ACHN (cell line): ENCODE results near the gene COLQ.
"Not testable (repeated sequence)": the region's sequence is repeated elsewhere in the genome, so short reads cannot be mapped to it uniquely, and the experiment has no call there.

Source experiments
- DNase-seq: peaks from one replicate; pipeline ENCODE4 v3.0.0-alpha.2; 2015
- in situ Hi-C: cut with HindIII; loops from 2 replicates; pipeline ENCODE4 v1.10.0; 2017; ENCODE audit warnings: low sequenced_read_pairs, low pct_ligation_motif_present, low pct_unique_long_range_greater_than_20kb

The COLQ gene

DNA sequence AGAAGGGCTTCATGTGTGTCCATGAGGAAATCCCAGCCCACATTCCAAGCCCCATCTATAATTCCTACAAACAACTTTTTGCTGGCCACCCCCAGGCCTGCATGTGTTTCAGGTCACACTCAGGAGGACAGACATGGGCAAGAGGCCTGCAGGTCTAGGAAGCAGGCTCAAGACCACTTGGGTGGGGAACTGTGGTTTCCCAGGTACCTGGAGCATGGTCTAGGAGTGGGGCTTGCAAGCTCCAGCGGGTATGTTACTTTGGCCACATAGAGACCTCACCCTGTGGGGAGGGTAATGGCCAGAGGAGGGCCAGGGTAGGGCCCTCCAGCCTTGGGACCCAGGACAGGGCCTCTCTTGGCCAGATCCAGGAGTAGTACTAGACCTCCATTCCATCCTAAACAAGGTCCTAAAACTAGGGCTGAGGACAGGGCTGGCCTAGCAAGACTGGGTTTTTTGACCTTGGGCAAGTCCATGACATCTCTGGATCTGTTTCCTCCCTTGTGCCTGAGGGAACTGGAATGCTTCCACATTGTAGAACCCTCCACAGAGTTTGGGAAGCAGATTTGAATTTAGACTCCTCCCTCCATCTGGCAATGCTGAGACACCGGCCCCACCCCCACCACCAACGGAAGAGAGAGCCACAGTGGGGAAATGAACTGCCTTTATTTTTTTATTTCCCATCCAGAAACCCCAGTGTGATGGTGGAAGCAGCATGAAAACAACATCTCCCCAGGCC, 71.8 kb downstream of the COLQ start:
- in situ Hi-C loops: no loop called here

DNA sequence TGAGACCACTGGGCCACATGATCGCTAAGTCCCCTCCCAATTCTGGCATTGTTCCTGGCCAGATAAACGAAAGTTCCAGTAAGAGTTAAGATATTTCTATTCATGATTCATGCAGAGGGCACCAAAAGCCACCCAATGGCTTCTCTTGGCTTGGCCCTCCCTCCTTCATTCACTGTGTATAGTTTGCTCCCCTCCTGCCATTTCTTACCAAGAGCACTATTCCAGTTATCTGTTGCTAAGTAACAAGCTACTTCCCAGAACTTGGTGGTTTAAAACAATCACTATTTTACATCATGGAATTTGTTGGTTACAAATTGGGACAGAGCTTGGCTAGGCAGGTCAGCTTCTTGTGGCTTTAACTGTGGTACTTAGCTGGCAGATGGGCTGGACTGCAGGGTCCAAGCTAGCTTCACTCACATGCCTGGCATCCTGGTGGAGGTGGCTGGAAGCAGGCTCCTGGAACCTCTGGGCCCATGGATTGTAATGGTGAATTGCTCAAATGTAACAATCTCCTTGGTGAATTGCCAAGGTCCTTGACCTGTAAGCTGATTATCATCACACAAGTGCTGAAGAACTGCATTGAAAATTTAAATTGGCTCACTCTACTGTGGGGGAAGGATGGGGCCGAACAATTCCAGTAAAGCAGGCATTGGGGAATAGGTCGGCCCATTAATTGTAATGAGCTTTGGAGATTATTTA, 77.5 kb downstream of the COLQ start:
- in situ Hi-C loops: no loop called here
- DNase-seq: no peak

More for the DNA sequence above, 71.8 kb downstream of the COLQ start:
- DNase-seq: no peak

GRCh38 chr3:15440891-15441290, 80.6 kb downstream of the COLQ start:
- in situ Hi-C loops: no loop called here
- no peak for DNase-seq

DNA sequence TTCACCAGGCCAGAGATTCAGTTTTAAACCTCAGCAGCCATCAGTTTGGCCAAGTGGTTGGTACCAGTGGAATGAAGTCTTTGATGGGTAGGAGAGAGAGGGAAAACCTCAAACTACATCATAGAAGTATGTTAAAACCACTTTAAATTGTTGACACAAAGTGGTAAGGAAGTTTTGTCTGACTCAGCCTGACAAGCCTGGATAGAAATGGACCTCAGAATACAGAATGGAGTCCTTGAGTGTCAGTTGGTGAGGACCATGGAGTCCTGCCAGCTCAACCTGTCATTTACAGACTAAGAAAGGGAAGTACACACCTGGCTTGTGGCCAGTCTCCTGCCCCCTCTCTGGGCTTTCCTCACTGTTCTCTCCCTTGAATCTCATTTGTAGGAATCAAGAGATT, 82.0 kb downstream of the COLQ start:
- in situ Hi-C loops: no loop called here
- DNase-seq: no peak

DNA sequence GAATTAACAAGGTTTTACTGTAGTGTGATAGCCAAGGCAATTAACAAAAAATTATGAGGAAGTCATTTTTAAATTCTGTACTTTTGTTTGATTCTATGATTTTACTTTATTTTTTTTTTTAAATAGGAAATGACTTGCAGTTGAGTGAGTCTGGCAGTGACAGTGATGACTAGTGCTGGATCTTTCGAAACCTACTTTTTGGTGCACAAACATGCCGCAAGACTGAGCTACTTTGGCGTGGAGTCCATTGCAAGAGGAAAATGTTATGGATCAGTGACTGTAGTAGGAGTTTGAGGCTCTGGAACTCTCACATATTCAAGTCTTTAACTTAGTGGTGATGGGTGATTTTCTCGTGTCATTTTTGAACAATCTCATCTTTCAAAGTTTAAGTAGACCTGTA, 82.5 kb downstream of the COLQ start:
- in situ Hi-C loops: no loop called here
- DNase-seq: no peak

DNA sequence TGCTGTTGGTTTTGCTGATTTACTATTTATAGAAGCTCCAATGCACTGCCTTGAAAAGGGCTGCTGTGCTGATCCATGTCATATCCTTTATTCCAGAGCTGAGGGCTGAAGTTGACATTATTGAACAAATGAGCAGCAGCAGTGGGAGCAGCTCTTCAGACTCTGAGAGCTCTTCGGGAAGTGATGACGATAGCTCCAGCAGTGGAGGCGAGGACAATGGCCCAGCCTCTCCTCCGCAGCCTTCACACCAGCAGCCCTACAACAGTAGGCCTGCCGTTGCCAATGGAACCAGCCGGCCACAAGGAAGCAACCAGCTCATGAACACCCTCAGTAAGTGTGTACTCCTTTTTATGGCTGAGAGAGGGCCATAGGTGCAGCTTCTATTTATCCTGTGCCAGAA, 85.3 kb downstream of the COLQ start:
- in situ Hi-C loops: no loop called here
- DNase-seq: no peak

DNA sequence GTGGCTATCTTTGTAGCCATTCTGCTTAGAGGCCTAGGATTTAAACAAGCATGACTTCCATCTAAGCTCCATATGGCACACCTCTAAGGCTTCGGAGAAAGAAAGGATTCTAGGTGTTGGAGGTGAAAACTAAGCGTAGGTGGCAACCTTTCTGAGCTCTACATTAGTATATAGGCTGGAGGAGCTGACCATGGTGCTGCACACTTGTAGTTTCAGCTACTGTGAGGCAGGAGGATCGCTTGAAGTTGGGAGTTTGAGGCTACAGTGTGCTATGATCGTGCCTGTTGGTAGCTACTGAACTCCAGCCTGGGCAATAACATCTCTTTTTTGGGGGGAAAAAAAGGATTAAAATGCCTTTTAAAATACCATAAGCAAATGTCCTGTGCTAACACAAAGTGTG, 86.8 kb downstream of the COLQ start:
- in situ Hi-C loops: no loop called here
- DNase-seq: no peak

GRCh38 chr3:15433531-15433930, 88.0 kb downstream of the COLQ start:
- in situ Hi-C loops: no loop called here
- DNase-seq: no peak

GRCh38 chr3:15431256-15431837, 90.2 kb downstream of the COLQ start:
- DNase-seq: no peak
- in situ Hi-C loops: no loop called here

GRCh38 chr3:15430624-15431023, 90.9 kb downstream of the COLQ start:
- DNase-seq: no peak
- in situ Hi-C loops: no loop called here

DNA sequence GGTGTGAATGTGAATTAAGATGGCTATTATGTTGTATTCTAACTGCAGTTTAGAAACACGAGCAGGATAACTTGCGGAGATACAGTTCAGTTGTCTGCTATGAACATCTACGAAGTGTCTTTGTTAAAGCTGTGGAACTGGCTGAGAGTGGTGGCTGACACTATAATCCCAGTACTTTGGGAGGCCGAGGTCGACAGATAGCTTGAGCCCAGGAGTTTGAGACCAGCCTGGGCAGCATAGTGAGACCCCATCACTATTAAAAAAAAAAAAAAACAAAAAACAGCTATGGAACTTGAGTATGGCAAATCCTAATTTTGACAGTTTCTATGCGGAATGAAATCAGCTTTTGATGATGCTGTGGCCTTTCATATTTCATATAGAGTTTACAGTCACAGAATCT, 92.4 kb downstream of the COLQ start:
- no peak for DNase-seq
- in situ Hi-C loops: no loop called here

DNA sequence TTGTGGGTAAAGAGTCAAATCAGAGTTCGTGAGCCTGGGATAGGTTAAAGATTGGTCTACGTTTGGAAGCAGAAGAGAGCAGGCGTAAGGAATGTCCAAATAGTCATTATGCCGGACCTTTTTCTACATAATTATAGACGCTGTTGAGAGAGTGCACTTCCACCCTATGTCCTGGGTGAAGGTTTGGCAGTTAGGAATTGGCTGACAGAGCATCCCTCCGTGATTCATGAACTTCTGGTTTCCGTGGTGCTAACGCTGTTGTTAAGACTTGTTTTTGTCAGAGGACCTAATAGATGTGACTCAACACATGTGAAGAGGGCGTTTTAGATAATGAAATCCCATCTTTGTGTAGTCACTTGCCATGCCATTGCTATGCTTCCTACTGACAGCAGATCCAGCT, 93.0 kb downstream of the COLQ start:
- peak; percentile 36 for DNase-seq
- in situ Hi-C loops: no loop called here

GRCh38 chr3:15427981-15428380, 93.5 kb downstream of the COLQ start:
- DNase-seq: no peak
- in situ Hi-C loops: no loop called here

GRCh38 chr3:15427182-15427880, 94.2 kb downstream of the COLQ start, which contains the start of the genes EAF1 and METTL6:
Gene EAF1 (plus strand): TSS chr3:15427598. CDS start chr3:15427780, 182 bp downstream.
Gene METTL6 (minus strand): TSS chr3:15427544. CDS start chr3:15426511, 1,033 bp downstream.
- in situ Hi-C loops: no loop called here
- peak; percentile 76 for DNase-seq

- DNase-seq: no peak
- in situ Hi-C loops: no loop called here
Measured at GRCh38 chr3:15426579-15427118, 94.9 kb downstream of the COLQ start.

DNA sequence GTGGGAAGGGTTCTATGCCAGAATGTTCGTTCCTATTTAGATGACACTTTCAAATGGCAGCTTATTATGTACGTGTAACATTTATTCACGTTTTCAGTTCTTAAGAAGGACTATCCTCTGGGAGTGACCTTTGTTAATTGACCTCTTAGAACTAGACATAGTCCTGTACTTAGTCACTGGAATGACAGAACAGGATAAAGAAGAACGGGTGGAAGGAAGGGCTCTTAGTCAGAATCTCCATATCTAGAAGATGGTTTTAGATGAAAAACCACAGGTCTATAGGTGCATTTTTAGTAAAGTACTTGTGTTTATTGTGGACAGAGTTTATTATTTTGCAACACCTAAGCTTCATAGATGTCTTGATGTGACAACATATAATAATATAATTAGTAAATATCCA, 100.6 kb downstream of the COLQ start:
- DNase-seq: no peak
- in situ Hi-C loops: no loop called here

DNA sequence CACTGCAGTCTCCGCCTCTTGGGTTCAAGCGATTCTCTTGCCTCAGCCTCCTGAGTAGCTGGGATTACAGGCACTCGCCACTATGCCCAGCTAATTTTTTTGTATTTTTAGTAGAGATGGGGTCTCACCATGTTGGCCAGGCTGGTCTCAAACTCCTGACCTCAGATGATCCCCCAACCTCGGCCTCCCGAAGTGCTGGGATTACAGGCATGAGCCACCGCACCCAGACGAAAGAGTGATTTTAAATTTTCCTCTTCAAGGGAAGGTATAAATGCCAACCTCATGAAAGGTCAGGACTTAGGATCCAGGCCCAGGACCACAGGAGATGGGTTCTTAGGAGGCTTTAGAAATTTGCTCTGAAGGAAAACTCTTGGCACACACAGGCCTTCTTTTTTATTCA, 110.5 kb downstream of the COLQ start:
- DNase-seq, in situ Hi-C loops: not testable (repeated sequence)

DNA sequence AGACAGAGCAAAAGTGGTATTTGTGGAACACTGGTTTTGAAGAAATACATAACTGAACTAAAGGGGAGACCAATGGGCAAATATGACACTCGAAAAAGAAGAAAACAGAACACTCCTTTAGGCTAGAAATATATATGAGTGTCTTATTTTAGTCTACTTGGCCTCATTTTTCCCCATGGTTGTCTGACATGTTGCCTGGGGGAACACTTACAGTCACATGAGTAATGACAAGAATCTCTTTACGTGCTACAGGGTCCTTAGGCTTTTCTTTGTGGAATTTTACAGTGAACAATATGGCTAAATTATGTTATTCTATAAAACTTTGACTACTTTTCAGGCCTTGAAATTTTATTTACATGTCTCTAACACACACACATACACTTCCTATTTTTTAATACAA, 111.7 kb downstream of the COLQ start:
- no peak for DNase-seq
- in situ Hi-C loops: no loop called here

DNA sequence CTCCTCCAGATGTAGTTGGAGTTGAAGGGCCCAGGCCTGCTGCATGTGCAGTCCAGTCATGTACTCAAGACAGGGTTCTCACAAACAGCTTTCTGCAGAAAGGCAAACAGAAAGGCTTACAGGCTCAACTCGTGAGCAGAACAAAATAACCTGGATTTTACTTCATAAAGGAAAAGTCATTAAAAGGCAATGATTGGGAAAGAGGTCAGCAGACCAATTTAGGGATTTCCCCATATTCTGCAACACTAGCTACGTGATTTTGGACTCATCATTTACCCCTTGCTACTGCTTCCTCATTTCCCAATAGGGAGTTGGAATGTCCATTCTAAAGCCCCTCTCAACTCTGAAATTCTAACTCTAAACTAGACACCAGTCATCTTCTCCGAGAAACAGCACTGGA, 112.3 kb downstream of the COLQ start:
- no peak for DNase-seq
- in situ Hi-C loops: no loop called here
